ENCODE results near the gene ITGA5.

ITGA5 gene

GRCh38 chr12:54390176-54390667 lies 28.8 kb downstream of the ITGA5 start:
- ChIA-PET POLR2A (ENCODE audit: low non-redundant PET) (no interaction called here), CTCF (interaction anchor here (2.1 kb wide), 1 partner anchor 20 kb away, joined by 7 read pairs; no protein-coding TSS in a partner anchor)
- DNase-seq (ENCODE audit: low spot score), result peak; percentile 79
- peak overlapping the region; percentile 87 for H3K27ac ChIP-seq
- TF ChIP-seq, protein P1, sequence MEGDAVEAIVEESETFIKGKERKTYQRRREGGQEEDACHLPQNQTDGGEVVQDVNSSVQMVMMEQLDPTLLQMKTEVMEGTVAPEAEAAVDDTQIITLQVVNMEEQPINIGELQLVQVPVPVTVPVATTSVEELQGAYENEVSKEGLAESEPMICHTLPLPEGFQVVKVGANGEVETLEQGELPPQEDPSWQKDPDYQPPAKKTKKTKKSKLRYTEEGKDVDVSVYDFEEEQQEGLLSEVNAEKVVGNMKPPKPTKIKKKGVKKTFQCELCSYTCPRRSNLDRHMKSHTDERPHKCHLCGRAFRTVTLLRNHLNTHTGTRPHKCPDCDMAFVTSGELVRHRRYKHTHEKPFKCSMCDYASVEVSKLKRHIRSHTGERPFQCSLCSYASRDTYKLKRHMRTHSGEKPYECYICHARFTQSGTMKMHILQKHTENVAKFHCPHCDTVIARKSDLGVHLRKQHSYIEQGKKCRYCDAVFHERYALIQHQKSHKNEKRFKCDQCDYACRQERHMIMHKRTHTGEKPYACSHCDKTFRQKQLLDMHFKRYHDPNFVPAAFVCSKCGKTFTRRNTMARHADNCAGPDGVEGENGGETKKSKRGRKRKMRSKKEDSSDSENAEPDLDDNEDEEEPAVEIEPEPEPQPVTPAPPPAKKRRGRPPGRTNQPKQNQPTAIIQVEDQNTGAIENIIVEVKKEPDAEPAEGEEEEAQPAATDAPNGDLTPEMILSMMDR (conservative IDR thresholded peaks at IDR 0.05; ENCODE audit: low read depth), result no peak

DNA sequence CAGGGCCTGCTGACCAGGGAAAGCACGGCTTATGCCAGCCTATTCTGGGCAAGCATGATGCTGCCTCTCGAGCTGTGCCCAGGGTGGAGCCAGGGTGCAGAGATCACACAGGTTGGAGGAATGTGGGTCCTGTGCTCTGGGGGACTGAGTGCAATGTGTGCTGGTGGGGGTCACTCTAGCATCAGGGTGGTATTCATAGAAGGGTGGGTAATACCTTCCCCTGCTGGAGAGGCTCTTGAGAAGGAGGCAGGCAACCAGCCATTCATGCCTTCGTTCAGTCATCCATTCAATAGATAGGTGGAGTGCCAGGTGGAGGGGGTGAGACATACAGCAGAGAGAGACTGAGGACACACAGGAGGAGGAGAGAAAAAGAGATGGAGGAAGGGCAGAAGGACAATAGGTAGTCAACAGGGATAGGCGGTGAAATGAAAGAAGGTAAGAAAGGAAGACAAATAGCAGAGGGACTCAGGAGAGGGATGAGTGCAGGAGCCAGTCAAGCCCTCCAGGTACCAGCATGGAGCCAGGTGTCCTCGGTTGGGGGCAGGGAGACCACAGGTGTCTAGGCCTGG lies 29.4 kb downstream of the ITGA5 start:
- ChIA-PET CTCF (no interaction called here), POLR2A (ENCODE audit: low non-redundant PET) (no interaction called here)

GRCh38 chr12:54389134-54389508 lies 29.9 kb downstream of the ITGA5 start:
- ChIA-PET CTCF (no interaction called here), POLR2A (ENCODE audit: low non-redundant PET) (no interaction called here)
- peak overlapping the region; percentile 87 for H3K27ac ChIP-seq
- no peak for DNase-seq (ENCODE audit: low spot score)
- TF ChIP-seq, protein P1 (conservative IDR thresholded peaks at IDR 0.05; ENCODE audit: low read depth), result no peak

More for the DNA sequence above, 29.4 kb downstream of the ITGA5 start:
- TF ChIP-seq, protein P1 (conservative IDR thresholded peaks at IDR 0.05; ENCODE audit: low read depth), result no peak
- H3K27ac ChIP-seq, result peak overlapping the region; percentile 87
- no peak for DNase-seq (ENCODE audit: low spot score)

- ChIA-PET POLR2A (ENCODE audit: low non-redundant PET) (interaction anchor here (0.5 kb wide), 1 partner anchor 191 kb away, joined by 4 read pairs; no protein-coding TSS in a partner anchor), CTCF (interaction anchor here (0.8 kb wide), 1 partner anchor 11 kb away, joined by 4 read pairs; no protein-coding TSS in a partner anchor)
- TF ChIP-seq, protein P1 (conservative IDR thresholded peaks at IDR 0.05; ENCODE audit: low read depth), result no peak
- H3K27ac ChIP-seq, result peak overlapping the region; percentile 87
- no peak for DNase-seq (ENCODE audit: low spot score)
Observed at GRCh38 chr12:54388237-54389133, 30.6 kb downstream of the ITGA5 start.

GRCh38 chr12:54387114-54387467 lies 32.0 kb downstream of the ITGA5 start:
- DNase-seq (ENCODE audit: low spot score), result no peak
- TF ChIP-seq, protein P1 (conservative IDR thresholded peaks at IDR 0.05; ENCODE audit: low read depth), result no peak
- H3K27ac ChIP-seq, result peak overlapping the region; percentile 87
- POLR2A ChIA-PET (ENCODE audit: low non-redundant PET), result no interaction called here
- CTCF ChIA-PET, result interaction anchor here (0.6 to 1.3 kb wide), 4 partner anchors 12 to 62 kb away, joined by 3 to 4 read pairs (median 4); partner anchors contain the start of gene COPZ1

DNA sequence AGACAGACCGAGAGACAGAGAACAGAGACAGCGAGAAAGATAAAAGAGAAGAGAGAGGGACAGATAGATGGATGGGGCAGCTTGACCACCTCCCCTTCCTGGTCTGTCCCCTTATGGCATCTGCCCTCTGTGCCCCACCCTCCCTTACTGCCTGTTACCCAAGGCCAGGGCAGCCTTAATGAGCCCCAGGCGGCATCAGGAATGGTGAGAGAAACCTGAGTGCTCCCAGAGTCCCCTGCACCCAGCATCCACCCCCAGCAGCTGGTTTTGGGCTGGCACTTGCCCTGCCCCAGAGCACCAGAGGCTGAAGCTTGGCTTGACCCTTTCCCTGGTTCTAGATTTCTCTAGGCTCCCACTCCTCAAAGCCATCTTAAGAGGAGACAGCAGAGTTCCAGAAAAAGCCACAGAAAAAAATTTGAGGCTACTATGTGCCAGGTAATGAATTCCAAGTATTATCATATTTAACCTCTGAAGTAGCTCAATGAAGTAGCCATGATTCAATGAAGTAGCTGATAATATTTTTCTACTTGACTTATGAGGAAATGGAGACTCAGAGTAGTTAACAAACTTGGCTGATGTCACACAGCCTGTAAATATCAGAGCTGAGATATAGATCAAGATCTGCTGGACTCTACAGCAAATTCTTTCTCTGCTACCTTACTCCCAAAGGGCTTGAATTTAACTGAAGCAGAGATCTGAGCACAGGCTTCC lies 32.5 kb downstream of the ITGA5 start:
- TF ChIP-seq, protein P1 (conservative IDR thresholded peaks at IDR 0.05; ENCODE audit: low read depth), result no peak
- CTCF ChIA-PET, result interaction anchor here (0.7 to 1.3 kb wide), 2 partner anchors 13 to 17 kb away, joined by 3 to 4 read pairs; no protein-coding TSS in a partner anchor
- POLR2A ChIA-PET (ENCODE audit: low non-redundant PET), result no interaction called here
- DNase-seq (ENCODE audit: low spot score), result no peak
- H3K27ac ChIP-seq, result peak overlapping the region; percentile 87

All from RWPE1 (cell line).